Measurements from ENCODE around the gene HIPK3.
"Not testable (repeated sequence)": the region's sequence is repeated elsewhere in the genome, so short reads cannot be mapped to it uniquely, and the experiment has no call there.

HIPK3 gene

DNA sequence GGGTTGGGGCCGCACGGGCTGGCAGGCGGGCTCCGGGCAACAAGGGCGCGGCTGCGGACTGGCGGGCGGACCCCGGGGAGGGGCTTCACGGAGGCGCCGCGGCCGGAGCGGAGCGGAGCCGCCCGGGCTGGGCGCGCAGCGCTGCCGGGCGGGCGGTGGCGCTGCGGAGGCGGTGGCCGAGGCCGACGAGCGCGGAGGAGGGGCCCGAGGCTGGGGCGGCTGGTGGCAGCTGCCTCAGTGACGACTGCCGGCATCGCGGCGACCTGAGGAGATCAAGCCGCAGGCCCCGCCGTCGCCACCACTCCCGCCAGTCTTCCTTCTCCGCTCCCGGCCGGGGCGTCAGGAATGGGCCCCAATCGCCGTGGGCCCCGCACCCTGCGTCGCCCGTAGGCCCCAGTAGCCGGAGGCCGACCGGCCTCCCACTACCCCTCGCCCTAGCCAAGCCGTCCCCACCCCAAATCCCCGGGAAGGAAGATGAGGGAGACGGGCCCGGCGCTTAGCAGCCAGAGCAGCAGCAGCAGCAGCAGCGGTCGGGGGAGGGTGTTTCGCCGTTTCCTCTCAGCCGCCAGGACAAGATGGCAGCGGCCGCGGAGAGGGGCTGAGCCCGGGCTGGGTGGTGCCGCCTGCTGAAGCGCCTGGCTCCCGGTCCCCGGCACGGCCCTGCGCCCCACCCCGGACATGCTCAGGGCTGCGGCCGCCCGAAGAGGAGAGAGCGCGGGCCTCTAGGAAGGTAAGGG lies at the start of gene HIPK3:
Gene HIPK3 (plus strand): TSS at position 222 of the 737 bp plus-strand sequence.
- peak in 54 of 56 donors; percentile 22 to 94 (median 75) for DNase-seq

DNA sequence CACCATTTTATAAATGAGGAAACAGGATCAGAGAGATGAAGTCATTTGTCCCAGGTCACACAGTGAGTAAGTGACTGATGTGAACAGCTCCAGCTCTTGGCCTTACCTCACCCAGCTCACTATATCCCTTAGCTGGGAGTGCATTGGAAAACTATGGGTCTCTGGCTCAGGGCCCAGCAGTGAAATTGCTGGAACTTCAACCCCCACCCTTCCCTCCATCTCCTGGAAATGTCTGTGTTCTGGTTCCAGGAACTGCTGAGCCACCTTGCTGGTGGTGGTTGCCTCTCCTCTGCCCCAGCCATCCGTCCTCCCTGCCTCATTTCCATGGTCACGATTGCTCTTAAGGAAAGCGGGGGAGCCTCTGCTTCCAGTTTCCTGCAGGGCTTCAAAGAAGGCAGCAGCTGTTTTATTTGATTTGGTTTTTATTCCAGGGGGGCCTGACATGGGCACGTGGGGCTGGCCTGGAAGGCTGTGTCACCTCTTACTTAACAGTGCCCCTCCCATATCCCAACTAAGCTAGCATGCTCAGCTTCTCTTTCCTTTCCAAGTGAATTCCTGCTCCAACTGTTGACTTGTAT lies 49.7 kb upstream of the HIPK3 start:
- no peak for DNase-seq

DNA sequence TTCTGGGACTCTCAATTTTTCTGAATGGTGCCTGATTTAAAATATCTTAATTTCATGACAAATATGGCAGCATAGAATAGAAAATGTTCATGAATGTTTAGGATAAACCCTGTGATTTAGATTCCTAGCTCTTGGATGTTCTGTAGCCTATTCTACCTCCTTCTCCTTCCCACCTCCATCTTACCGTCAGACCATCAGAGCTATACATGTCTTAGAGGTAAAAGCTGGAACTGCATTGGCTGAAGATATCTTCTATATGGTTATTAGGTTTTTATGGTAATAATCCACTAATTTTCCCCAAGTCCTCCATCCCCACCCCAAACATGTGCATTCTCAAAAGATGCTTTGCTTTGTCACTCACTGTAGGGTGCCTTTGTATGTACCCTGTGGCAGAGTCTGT lies 49.0 kb upstream of the HIPK3 start:
- DNase-seq, result no peak

DNA sequence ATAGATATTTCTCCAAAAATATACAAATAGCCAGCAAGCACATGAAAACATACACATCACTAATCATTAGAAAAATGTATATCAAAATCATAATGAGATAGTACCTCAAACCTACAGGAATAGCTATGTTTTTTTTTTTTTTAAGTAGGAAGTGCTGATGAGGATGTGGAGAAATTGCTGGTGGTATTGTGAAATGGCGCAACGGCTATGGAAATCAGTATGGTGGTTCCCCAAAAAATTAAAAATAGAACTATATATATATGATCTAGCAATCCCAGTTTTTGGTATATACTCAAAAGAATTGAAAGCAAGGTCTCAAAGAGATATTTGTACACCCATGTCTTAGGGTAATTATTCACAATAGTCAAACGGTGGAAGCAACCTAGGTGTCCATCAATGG lies 46.0 kb upstream of the HIPK3 start:
- no peak for DNase-seq

DNA sequence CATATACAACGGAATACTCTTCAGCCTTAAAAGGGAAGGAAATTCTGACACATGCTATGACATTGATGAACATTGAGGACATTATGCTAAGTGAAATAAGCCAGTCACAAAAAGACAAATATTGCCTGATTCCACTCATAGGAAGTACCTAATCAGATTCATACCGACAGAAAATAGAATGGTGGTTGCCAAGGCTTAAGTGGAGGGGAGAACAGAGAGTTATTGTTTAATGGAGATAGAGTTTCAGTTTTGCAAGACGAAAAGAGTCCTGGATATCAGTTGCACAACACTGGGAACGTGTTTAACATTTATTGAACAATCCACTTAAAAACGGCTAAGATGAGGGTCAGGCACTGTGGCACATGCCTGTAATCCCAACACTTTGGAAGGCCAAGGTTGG lies 45.6 kb upstream of the HIPK3 start:
- DNase-seq, result no peak

DNA sequence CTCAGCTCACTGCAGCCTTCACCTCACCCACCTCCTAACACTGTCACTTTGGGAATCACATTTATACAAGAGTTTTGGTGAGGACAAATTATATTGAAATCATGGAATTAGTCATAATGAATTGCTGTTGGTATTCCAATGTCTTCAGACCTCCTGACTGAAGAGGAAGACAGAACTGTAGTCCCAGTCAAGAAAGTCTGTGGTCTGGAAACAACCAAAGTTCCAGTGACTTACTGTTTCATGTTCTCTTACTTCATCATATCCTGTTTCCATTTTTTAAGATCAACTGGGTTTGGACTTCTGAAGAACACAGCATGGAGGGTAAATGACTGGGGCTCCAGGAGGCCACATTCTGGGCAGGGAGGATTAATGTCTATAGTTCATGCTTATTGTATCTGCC lies 43.0 kb upstream of the HIPK3 start:
- DNase-seq, result no peak

DNA sequence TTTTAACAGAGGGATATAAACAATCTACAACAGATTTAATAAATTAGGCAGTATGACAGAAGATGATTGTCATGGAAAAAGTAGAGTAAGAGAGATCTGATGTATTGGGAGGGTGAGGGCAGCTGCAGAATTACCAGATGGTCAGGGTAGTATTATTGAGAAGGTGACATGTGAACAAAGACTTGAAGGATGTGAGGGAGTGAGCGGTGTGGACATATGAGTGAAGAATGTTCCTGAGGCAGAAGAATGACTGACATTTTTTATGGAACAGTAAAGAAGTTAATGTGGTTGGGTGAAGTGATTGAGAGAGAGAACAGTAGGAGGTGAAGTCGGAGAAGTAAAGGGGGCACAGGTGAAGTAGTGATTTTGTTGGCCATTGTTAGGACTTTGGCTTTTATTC lies 42.4 kb upstream of the HIPK3 start:
- DNase-seq, result no peak

DNA sequence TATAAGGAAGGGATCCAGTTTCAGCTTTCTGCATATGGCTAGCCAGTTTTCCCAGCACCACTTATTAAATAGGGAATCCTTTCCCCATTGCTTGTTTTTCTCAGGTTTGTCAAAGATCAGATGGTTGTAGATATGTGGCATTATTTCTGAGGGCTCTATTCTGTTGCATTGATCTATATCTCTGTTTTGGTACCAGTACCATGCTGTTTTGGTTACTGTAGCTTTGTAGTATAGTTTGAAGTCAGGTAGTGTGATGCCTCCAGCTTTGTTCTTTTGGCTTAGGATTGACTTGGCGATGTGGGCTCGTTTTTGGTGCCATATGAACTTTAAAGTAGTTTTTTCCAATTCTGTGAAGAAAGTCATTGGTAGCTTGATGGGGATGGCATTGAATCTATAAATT lies 40.5 kb upstream of the HIPK3 start:
- DNase-seq, result not testable (repeated sequence)

DNA sequence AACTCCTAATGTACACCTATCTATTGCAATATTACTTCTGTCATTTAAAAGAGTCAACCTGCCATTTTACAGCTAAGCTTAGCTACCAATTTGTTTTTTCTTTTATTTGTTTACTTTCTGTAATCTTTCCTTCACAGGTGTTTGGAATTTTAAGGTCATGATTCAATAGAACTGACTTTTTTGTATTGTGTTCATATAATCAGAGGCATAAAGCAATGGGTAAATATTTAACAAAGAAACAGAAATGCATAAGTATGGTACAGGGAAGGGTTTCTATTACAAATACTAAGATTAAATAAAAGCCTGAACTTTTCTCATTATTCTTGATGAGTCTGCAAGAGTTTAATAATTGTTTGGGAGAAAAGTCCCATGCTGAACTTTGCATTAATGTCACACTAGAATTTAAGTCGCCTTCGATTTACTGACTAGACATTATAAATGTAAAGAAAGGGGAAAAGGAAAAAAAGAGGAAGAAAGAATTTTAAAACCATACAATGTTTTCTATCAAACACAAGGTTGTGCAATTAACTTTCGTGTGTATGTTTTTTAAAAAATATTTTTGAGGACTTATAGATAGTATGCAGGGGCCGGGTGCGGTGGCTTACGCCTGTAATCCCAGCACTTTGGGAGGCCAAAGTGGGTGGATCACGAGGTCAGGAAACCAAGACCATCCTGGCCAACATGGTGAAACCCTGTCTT lies 35.0 kb upstream of the HIPK3 start:
- DNase-seq, result no peak

DNA sequence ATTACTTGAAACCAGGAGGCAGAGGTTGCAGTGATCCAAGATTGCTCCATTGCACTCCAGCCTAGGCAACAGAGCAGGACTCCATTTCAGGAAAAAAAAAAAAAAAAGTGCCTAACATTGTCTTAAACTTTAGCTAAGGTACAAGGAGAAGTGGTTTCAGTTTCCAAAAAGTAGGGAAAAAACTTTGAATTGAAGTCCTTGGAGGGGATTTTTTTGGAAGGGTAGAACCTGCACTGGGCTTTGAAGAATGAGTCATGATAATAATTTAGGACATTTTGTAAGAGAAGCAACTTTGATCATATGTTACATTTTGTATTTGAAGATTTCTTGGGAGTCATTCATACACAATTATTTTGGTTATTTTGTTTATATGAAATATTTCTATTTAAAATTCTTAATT lies 31.8 kb upstream of the HIPK3 start:
- DNase-seq, result no peak

DNA sequence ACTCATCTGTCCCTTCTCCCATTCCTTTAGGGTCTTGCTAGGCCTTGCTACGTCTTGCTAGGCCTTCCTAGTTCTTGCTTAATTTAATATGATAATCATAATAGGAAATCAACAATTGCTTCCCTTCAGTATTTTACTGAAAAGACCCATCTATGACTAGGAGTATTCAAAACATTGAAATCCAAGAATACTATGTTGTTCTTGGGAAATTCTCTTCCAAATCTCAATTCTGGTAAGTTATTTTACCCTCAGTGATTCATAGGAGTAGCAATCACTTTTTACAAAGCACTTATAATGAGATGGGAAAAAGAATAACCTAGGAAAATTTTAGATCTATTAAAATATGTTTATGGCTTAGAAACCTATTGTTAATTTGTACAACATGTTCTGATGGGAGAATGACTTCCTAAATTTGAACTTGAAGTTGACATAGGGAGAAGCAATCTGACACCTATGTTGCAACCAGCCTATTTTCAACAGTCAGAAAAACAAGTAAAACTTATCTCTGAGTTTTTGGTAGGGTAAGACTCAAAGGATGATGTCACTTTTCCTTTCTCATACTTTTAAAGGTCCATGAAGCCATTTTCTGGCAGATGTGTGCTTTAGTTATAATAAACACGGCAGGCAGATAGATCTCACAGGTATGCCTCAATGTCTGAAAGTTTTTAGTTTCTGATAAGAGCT lies 29.5 kb upstream of the HIPK3 start:
- no peak for DNase-seq

DNA sequence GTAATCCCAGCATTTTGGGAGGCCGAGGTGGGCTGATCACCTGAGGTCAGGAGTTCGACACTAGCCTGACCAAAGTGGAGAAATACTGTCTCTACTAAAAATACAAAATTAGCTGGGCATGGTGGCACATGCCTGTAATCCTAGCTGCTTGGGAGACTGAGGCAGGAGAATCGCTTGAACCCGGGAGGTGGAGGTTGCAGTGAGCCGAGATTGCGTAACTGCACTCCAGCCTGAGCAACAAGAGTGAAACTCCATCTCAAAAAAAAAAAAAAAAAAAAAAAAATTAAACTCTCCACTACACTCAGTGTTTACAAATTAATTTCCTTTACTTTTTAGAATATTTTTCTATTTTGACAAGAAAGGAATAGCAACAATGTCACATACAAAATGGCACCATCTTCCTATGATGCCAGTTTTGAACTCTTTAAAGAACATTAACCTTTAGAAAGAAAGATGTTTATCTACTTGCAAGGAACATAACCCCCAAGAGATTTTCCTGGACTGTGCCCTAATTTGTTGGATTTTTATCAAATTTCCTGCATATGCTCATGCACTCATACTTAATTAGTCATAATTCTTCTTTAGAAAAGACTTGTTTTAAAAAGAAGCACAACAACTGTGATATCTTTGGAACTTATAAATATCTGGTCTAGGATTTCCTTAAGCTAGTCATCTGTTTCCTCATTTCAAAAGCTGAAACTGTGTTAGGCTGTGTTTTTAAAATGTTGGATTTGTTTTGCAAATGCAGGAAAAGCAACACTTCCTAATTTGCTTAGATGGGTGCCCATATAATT lies 22.6 kb upstream of the HIPK3 start:
- DNase-seq, result no peak

DNA sequence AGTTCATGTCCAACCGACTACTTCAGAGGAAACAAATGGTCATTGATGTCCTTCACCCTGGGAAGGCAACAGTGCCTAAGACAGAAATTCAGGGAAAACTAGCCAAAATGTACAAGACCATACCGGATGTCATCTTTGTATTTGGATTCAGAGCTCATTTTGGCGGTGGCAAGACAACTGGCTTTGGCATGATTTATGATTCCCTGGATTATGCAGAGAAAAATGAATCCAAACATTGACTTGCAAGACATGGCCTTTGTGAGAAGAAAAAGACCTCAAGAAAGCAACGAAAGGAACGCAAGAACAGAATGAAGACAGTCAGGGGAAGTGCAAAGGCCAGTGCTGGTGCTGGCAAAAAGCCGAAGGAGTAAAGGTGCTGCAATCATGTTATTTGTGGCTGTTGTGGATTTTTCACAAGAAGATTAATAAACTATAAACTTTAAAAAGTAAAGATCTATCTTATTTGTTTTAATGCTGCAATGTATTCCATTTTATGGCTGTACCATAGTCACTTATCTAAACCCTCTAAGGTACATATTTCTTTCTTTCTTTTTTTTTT lies 20.1 kb upstream of the HIPK3 start:
- DNase-seq, result no peak

DNA sequence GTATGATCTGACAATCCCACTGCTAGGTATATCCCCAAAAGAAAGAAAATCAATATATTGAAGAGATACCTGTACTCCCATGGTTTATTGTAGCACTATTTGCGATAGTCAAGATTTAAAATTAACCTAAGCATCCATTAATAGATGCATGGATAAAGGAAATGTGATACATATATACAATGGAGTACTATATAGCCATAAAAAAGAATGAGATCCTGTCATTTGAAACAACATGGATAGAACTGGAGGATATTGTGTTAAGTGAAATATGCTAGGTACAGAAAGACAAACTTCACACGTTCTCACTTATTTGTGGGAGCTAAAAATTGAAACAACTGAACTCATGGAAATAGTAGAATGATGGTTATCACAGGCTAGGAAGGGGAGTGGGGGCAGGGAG lies 14.6 kb upstream of the HIPK3 start:
- DNase-seq, result no peak

DNA sequence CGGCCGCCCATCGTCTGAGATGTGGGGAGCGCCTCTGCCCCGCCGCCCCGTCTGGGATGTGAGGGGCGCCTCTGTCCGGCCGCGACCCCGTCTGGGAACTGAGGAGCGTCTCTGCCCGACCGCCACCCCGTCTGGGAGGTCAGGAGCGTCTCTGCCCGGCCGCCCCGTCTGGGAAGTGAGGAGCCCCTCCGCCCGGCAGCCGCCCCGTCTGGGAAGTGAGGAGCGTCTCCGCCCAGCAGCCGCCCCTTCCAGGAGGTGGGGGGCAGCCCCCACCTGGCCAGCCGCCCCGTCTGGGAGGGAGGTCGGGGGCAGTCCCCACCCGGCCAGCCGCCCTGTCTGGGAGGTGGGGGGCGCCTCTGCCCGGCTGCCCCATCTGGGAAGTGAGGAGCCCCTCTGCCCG lies 13.5 kb upstream of the HIPK3 start:
- DNase-seq, result not testable (repeated sequence)

DNA sequence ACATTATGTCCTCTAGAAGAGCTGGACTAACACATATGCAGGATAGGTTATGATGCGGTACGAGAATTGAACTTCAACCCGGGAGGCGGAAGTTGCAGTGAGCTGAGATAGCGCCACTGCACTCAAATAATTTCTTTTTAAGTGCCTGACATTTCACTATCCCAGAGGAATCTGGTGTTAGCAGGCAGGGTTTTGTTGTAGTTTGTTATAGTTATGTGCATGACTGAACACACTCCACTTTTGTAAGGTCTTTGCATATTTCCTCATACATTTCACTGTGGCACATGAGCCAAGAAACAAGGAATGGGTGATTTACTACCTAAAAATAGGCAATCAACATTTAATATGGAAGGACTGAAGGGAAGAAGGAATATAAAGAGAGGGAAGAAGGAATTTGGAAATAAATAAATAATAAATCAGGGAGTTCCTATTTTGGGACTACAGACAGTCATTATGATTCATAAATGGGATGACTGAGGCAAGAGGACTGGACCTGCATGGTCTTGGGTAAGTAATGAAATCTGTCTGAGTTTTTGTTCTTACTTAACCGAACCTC lies 8.7 kb upstream of the HIPK3 start:
- DNase-seq, result no peak

DNA sequence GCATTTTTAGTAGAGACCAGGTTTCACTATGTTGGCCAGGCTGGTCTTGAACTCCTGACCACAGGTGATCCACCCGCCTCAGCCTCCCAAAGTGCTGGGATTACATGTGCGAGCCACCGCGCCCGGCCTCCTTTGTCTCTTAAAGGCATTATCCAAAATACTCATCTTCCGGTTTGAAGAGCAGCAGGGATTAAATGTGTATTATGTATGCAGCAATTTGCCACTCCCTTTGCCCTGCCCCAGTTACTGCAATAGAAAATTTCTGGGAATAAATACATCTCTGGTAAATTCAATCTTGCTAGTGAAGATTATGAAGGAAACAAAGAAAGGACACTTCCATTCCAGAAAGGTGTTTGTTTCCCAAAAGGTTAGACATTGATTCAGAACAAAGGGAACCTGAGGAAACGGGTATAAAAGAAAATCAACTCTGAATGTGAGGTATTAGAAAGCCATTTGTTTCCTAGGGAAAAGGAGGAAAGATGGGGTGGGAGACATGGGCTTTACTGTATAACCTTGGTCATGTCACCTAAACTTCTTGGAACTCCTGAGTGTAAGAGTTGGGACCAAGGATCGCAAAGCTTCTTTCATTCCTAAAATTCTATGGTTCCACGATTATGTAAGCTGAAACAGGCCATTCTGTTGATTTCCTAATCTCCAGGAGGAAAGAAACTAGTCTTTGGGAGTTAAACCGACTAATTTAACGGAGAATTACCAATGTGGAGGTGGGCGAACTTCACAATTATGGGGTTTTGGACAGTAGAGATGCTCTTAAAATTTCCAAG lies 959 bp upstream of the HIPK3 start:
- no peak for DNase-seq

DNA sequence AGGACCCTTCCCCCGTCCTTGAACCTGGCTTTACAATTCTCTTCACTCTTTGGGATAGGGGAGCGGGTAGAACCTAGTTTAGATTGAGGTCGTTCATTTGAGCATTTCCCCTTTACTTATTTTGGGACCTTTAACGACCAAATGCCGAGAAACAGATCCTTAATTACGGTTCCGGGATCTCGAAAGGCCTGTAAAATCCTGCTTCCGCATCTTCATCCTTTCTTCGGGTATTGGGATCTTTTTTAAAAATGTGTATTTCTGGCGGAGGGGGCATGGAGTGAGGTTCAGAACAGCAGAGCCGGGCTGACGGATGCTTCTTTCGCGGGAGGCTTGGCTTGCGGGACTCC lies 395 bp upstream of the HIPK3 start:
- no peak for DNase-seq

DNA sequence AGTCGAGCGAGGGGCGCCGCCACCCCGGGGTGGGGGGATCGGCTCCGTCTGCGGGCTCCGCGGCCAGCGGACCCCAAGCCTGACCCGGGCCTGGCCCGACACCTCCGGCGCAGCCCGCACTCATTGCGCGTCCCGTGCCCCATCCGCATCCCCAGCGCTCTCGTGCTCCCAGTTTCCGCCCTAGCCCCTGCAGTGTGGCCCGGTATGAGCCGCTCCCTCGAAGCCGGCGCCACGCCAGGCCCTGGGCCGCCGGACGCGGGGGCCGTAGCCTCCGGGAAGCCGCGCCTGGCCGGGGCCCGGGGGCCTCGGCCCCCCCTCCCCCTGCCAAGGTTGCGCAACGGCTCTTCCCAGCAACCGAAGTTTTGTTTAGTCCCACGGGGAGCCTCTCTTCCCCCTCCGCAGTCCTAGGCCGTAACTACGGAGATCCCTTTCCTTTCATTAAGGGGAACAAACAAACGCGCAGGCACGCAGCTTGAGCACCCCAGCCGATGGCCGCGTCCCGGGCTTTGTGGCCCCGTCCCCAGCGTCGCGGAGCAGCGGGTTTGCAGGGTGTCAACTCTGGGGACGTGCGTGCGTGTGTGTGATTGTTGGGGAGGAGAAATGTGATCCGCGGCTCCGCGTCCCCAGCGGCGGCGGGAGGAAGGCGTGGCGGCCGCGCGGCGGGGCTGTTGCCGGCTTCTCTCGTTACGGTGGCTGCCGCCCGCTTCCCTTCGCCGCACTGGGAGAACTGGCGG lies 883 bp downstream of the HIPK3 start:
- DNase-seq, result peak; percentile 12 to 89 (median 71)
